ENCODE data around the gene CARNS1.

- TF ChIP-seq POLR2A (IDR thresholded peaks at IDR 0.05) = no peak
- TF ChIP-seq CTCF (IDR thresholded peaks at IDR 0.05) = peak in 2 of 5 experiments; percentile 18 to 22
These were observed 24.1 kb downstream of the CARNS1 start for GRCh38 chr11:67439321-67440228.
